ENCODE measurements around the gene UBE2E1. TPM values are rescaled to one million over a fixed set of nuclear protein-coding genes. Genes with fewer than 3 reads are reported as not detected.

UBE2E1 gene
- total RNA-seq, 4 donors from 2014 or later: 73.0 to 119 (median 94.6) TPM

GRCh38 chr3:23807424-23808015 is 1.8 kb downstream of the UBE2E1 start:
- Histone ChIP-seq H3K4me1 (peaks cover 56% of the 10 kb centered on the region), H3K27me3 (no peaks in the 10 kb centered on the region), H3K4me3 (peak overlapping the region; percentile 95), H3K9me3 (no peaks in the 10 kb centered on the region), H3K27ac (peak overlapping the region; percentile 92), H3K36me3 (no peaks in the 10 kb centered on the region)
- 21% methylated on average over 5 of the region's 5 CpGs for WGBS
- TF ChIP-seq POLR2AphosphoS5 (IDR thresholded peaks at IDR 0.05): no peak
- no peak for TF ChIP-seq CTCF (IDR thresholded peaks at IDR 0.05)
- TF ChIP-seq POLR2A (IDR thresholded peaks at IDR 0.05): no peak
- TF ChIP-seq EP300 (IDR thresholded peaks at IDR 0.05): no peak
- DNase-seq (ENCODE audit: low spot score in 2 of 2): no peak

- no peak for DNase-seq (ENCODE audit: low spot score in 2 of 2)
- Histone ChIP-seq H3K36me3 (no peaks in the 10 kb centered on the region), H3K4me3 (no peak overlapping the region), H3K27me3 (no peaks in the 10 kb centered on the region), H3K4me1 (peaks cover 56% of the 10 kb centered on the region), H3K9me3 (no peaks in the 10 kb centered on the region), H3K27ac (no peak overlapping the region)
- whole genome bisulfite sequencing: 48% methylated on average over 5 of the region's 5 CpGs
- TF ChIP-seq CTCF (IDR thresholded peaks at IDR 0.05) (no peak), EP300 (IDR thresholded peaks at IDR 0.05) (no peak), POLR2AphosphoS5 (IDR thresholded peaks at IDR 0.05) (no peak), POLR2A (IDR thresholded peaks at IDR 0.05) (no peak)
These were observed 2.8 kb downstream of the UBE2E1 start for GRCh38 chr3:23808525-23808924.

- peak overlapping the region; percentile 87 for H3K27ac ChIP-seq
- H3K9me3 ChIP-seq: no peaks in the 10 kb centered on the region
- peaks cover 56% of the 10 kb centered on the region for H3K4me1 ChIP-seq
- H3K4me3 ChIP-seq: peak overlapping the region; percentile 81
- H3K27me3 ChIP-seq: no peaks in the 10 kb centered on the region
- WGBS: 32% methylated on average over 2 of the region's 2 CpGs
- DNase-seq (ENCODE audit: low spot score in 2 of 2): no peak
- no peaks in the 10 kb centered on the region for H3K36me3 ChIP-seq
- no peak for TF ChIP-seq POLR2A (IDR thresholded peaks at IDR 0.05)
- TF ChIP-seq CTCF (IDR thresholded peaks at IDR 0.05): no peak
- no peak for TF ChIP-seq POLR2AphosphoS5 (IDR thresholded peaks at IDR 0.05)
- no peak for TF ChIP-seq EP300 (IDR thresholded peaks at IDR 0.05)
These were observed 3.5 kb downstream of the UBE2E1 start for GRCh38 chr3:23809294-23809693.

GRCh38 chr3:23809840-23810342 is 4.1 kb downstream of the UBE2E1 start:
- Histone ChIP-seq H3K27me3 (no peaks in the 10 kb centered on the region), H3K27ac (peak overlapping the region; percentile 87), H3K4me3 (peak overlapping the region; percentile 81), H3K4me1 (peaks cover 56% of the 10 kb centered on the region), H3K9me3 (no peaks in the 10 kb centered on the region), H3K36me3 (no peaks in the 10 kb centered on the region)
- 33% methylated on average over 13 of the region's 13 CpGs for WGBS
- no peak for TF ChIP-seq POLR2AphosphoS5 (IDR thresholded peaks at IDR 0.05)
- TF ChIP-seq CTCF (IDR thresholded peaks at IDR 0.05): no peak
- TF ChIP-seq EP300 (IDR thresholded peaks at IDR 0.05): no peak
- no peak for TF ChIP-seq POLR2A (IDR thresholded peaks at IDR 0.05)
- DNase-seq (ENCODE audit: low spot score in 2 of 2): no peak

GRCh38 chr3:23810343-23811184 is 4.8 kb downstream of the UBE2E1 start:
- 2% methylated on average over 12 of the region's 78 CpGs for WGBS
- DNase-seq (ENCODE audit: low spot score in 2 of 2): peak; percentile 81 to 84
- no peaks in the 10 kb centered on the region for H3K9me3 ChIP-seq
- H3K4me1 ChIP-seq: peaks cover 50% of the 10 kb centered on the region
- peak overlapping the region; percentile 87 for H3K27ac ChIP-seq
- TF ChIP-seq EP300 (IDR thresholded peaks at IDR 0.05) (no peak), CTCF (IDR thresholded peaks at IDR 0.05) (peak in 1 of 2 donors; percentile 6), POLR2A (IDR thresholded peaks at IDR 0.05) (no peak), POLR2AphosphoS5 (IDR thresholded peaks at IDR 0.05) (no peak)
- H3K27me3 ChIP-seq: no peaks in the 10 kb centered on the region
- no peaks in the 10 kb centered on the region for H3K36me3 ChIP-seq
- peak overlapping the region; percentile 81 for H3K4me3 ChIP-seq

Data from suprapubic skin (tissue), 4 donors.